NCI-H2081 (cell line): ENCODE results near the gene RFT1.

Source experiments
- DNase-seq, 2 experiments: peaks; one replicate each; lab custom pipeline; 2025; lab: John Stamatoyannopoulos, UW

The RFT1 gene

GRCh38 chr3:53122933-53123305 lies 7.3 kb downstream of the RFT1 start:
- DNase-seq, result no peak

- DNase-seq, result no peak
These were observed 7.8 kb downstream of the RFT1 start for GRCh38 chr3:53122255-53122932.

- DNase-seq, result no peak
These were observed 9.9 kb downstream of the RFT1 start for GRCh38 chr3:53120336-53120735.

- no peak for DNase-seq
These were observed 13.3 kb downstream of the RFT1 start for GRCh38 chr3:53116956-53117355.

- DNase-seq, result no peak
These were observed 15.7 kb downstream of the RFT1 start for GRCh38 chr3:53114412-53115074.

GRCh38 chr3:53114011-53114400 lies 16.2 kb downstream of the RFT1 start:
- DNase-seq, result peak; percentile 57 to 62

GRCh38 chr3:53113293-53114010 lies 16.8 kb downstream of the RFT1 start:
- DNase-seq, result no peak

GRCh38 chr3:53111822-53112221 lies 18.4 kb downstream of the RFT1 start:
- DNase-seq, result no peak

- peak in 1 of 2 experiments; percentile 7 for DNase-seq
These were observed 20.1 kb downstream of the RFT1 start for GRCh38 chr3:53109891-53110771.

GRCh38 chr3:53109190-53109589 lies 21.0 kb downstream of the RFT1 start:
- DNase-seq, result no peak

GRCh38 chr3:53104762-53105161 lies 25.5 kb downstream of the RFT1 start:
- no peak for DNase-seq

GRCh38 chr3:53103397-53104296 lies 26.6 kb downstream of the RFT1 start:
- no peak for DNase-seq

GRCh38 chr3:53102601-53103147 lies 27.6 kb downstream of the RFT1 start:
- no peak for DNase-seq

- no peak for DNase-seq
These were observed 28.3 kb downstream of the RFT1 start for GRCh38 chr3:53101956-53102355.

GRCh38 chr3:53100818-53101466 lies 29.3 kb downstream of the RFT1 start:
- no peak for DNase-seq

- DNase-seq, result no peak
These were observed 32.3 kb downstream of the RFT1 start for GRCh38 chr3:53097887-53098286.

GRCh38 chr3:53092942-53093341 lies 37.3 kb downstream of the RFT1 start:
- DNase-seq, result no peak

- DNase-seq, result no peak
These were observed 38.0 kb downstream of the RFT1 start for GRCh38 chr3:53092216-53092615.

GRCh38 chr3:53091011-53091410 lies 39.2 kb downstream of the RFT1 start:
- no peak for DNase-seq

GRCh38 chr3:53089511-53089910 lies 40.7 kb downstream of the RFT1 start:
- DNase-seq, result no peak
